Panc1 (cell line): ENCODE results near the gene SCRN2. TPM values are rescaled to one million over a fixed set of nuclear protein-coding genes. Genes with fewer than 3 reads are reported as not detected.

ENCODE experiments used
- ATAC-seq: fragments of 200-7000 bp; cut with Tn5 transposase; 2 replicates; pipeline ENCODE4 v1.9.1; 2020; ENCODE audit warnings: mild to moderate bottlenecking, moderate library complexity
- BruUV-seq: library from RNA; stranded (reverse); fragments of 400-500 nt; replicated peaks from 2 replicates; lab custom pipeline; 2021; lab: Mats Ljungman, UMichigan
- CTCF ChIA-PET: fragments of 300-600 bp; sonication (Branson Sonifier 250); formaldehyde crosslinking; loops from one replicate; lab custom pipeline; 2022; ENCODE audit warnings: antibody characterized with exemption; lab: Charles Lee
- POLR2A ChIA-PET: fragments of 300-600 bp; sonication (Branson Sonifier 250); formaldehyde crosslinking; loops from one replicate; lab custom pipeline; 2022; ENCODE audit warnings: antibody characterized with exemption; lab: Charles Lee
- DNase-seq: peaks from one replicate; pipeline ENCODE4 v3.0.0-alpha.2; 2010; ENCODE audit warnings: low read depth, low spot score
- H3K27ac ChIP-seq: 2 replicates; pipeline ENCODE4 v1.5.1; 2011; ENCODE audit warnings: mild to moderate bottlenecking, low read length, inconsistent platforms
- H3K27me3 ChIP-seq: fragments of 200-500 bp; sonication (Bioruptor generic); 2 replicates; pipeline ENCODE4 v1.6.0; 2014; ENCODE audit warnings: low read length, inconsistent platforms; ENCODE audit not compliant: control insufficient read depth, insufficient read depth
- H3K36me3 ChIP-seq: fragments of 200-500 bp; sonication (Bioruptor generic); 2 replicates; pipeline ENCODE4 v1.5.1; 2014; ENCODE audit warnings: inconsistent platforms, mild to moderate bottlenecking, low read length, moderate library complexity; ENCODE audit not compliant: control insufficient read depth, insufficient read depth
- H3K4me1 ChIP-seq: 2 replicates; pipeline ENCODE4 v1.5.1; 2011; ENCODE audit warnings: inconsistent platforms, mild to moderate bottlenecking, low read length, moderate library complexity; ENCODE audit not compliant: control insufficient read depth, insufficient read depth
- H3K4me3 ChIP-seq, 2 experiments: 2 replicates each; pipeline ENCODE4 v1.5.1; 2011 to 2012; ENCODE audit warnings: low read depth in 2 of 2, low read length in 2 of 2, mild to moderate bottlenecking in 2 of 2, inconsistent platforms in 1 of 2, moderate library complexity in 1 of 2
- H3K9me3 ChIP-seq: fragments of 200-500 bp; sonication (Bioruptor generic); 2 replicates; pipeline ENCODE4 v1.5.1; 2014; ENCODE audit warnings: low read depth, mild to moderate bottlenecking, inconsistent platforms, low read length, moderate library complexity; ENCODE audit not compliant: control insufficient read depth, insufficient read depth
- CTCF ChIP-seq: fragments of 450-650 bp; IDR thresholded peaks from 2 replicates; pipeline ENCODE4 v1.5.1; 2017; ENCODE audit warnings: mild to moderate bottlenecking
- POLR2AphosphoS5 ChIP-seq: IDR thresholded peaks from 2 replicates; pipeline ENCODE4 v1.6.1; 2012; ENCODE audit warnings: mild to moderate bottlenecking, low read depth, low read length, moderate library complexity
- REST ChIP-seq, 2 experiments: IDR thresholded peaks; 2 replicates each; pipeline ENCODE4 v1.6.1; 2011 to 2012; ENCODE audit warnings: low read depth in 2 of 2, control low read depth in 1 of 2, low read length in 1 of 2, mild to moderate bottlenecking in 1 of 2, moderate library complexity in 1 of 2; ENCODE audit not compliant: insufficient read depth in 1 of 2
- SIN3A ChIP-seq: IDR thresholded peaks from 2 replicates; pipeline ENCODE4 v1.6.1; 2012; ENCODE audit warnings: low read depth, mild to moderate bottlenecking, low read length, moderate library complexity, borderline replicate concordance; ENCODE audit not compliant: insufficient read depth
- TCF7L2 ChIP-seq: IDR thresholded peaks from 2 replicates; pipeline ENCODE4 v1.6.1; 2011; ENCODE audit warnings: mild to moderate bottlenecking, low read depth, low read length, inconsistent platforms
- in situ Hi-C: cut with HindIII; loops from 2 replicates; pipeline ENCODE4 v1.10.0; 2016; ENCODE audit warnings: low sequenced_read_pairs, low pct_unique_long_range_greater_than_20kb
- intact Hi-C: fragments of 100-400 bp; cut with micrococcal nuclease; formaldehyde crosslinking; loops from one replicate; pipeline ENCODE4 v1.10.0; 2022; ENCODE audit not compliant: unreplicated experiment
- total RNA-seq: library from RNA; stranded (reverse); gene quantifications from one replicate; pipeline ENCODE4 v1.2.1, GENCODE V29; 2021; ENCODE audit not compliant: unreplicated experiment

SCRN2 gene
- total RNA-seq, 1 experiment from 2014 or later = 34.9 TPM

- BruUV-seq = no TSS peak
- CTCF ChIA-PET = interaction anchor here (0.8 kb wide), 1 partner anchor 11 kb away, joined by 3 read pairs; no protein-coding TSS in a partner anchor
These were observed 41.9 kb upstream of the SCRN2 start for GRCh38 chr17:47882695-47883588.

More at GRCh38 chr17:47882695-47883588, 41.9 kb upstream of the SCRN2 start:
- no peak for TF ChIP-seq REST (IDR thresholded peaks at IDR 0.05; ENCODE audit: insufficient read depth in 1 of 2, low read depth in 2 of 2, low read length in 1 of 2)
- no peak for TF ChIP-seq POLR2AphosphoS5
- no peak for TF ChIP-seq TCF7L2
- no peak for TF ChIP-seq CTCF
- TF ChIP-seq SIN3A = no peak
- Histone ChIP-seq H3K36me3 (no peaks in the 10 kb centered on the region), H3K4me1 (peaks cover 12% of the 10 kb centered on the region; the same call in 1 of the 2 replicates), H3K4me3 (no peak overlapping the region), H3K9me3 (no peaks in the 10 kb centered on the region), H3K27me3 (no peaks in the 10 kb centered on the region), H3K27ac (no peak overlapping the region)
- intact Hi-C loops (no loop called here), in situ Hi-C loops (no loop called here)
- POLR2A ChIA-PET = interaction anchor here (0.7 kb wide), 1 partner anchor 60 kb away, joined by 3 read pairs; no protein-coding TSS in a partner anchor
- DNase-seq = no peak
- no peak for ATAC-seq
